HG03558 (cell line): ENCODE measurements around the gene STXBP6.
"Not testable (repeated sequence)": the region's sequence is repeated elsewhere in the genome, so short reads cannot be mapped to it uniquely, and the experiment has no call there.

Experiments
- ATAC-seq: cut with Tn5 transposase; IDR thresholded peaks from one replicate; pipeline ENCODE4 v1.9.1; 2021; ENCODE audit warnings: moderate number of reproducible peaks; ENCODE audit not compliant: unreplicated experiment; ENCODE audit errors: extremely low read depth

The STXBP6 gene

DNA sequence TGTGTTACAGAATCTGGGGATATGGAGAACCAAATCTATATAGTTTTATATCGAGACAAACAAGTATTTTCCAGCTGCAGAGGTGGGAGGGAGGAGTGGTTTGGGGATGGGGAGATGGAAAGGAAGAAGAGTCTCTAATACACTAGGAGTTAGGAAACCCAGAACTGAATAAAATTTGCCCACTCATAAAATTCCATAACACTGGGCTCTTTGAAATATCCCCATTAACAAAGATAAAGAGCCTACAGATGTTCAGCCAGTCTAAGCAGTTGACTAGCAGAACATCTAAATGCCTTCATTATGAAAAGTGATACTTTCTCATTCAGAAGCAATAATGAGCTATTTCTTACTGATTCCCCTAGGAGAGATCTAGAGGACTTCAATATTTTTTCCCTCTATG is 264.2 kb downstream of the STXBP6 start:
- ATAC-seq, result no peak

DNA sequence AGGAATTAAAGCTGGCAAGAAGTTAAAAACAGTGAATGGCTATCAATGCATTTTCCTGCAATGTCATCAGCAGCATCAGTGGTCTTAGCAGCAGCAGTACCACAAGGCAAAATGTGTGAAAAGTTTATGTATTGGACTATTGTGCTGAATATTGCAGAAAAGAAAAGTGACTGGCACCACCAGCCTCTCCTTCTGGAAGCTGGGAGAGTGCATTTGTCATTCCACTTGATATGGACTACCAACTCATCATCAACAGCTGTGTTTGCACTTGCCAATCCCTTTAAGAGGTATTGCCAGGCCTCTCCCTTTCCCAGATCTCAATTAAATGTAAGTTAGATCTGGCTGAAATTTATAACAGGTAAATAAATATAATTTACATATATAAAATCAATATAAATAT is 265.0 kb downstream of the STXBP6 start:
- no peak for ATAC-seq

DNA sequence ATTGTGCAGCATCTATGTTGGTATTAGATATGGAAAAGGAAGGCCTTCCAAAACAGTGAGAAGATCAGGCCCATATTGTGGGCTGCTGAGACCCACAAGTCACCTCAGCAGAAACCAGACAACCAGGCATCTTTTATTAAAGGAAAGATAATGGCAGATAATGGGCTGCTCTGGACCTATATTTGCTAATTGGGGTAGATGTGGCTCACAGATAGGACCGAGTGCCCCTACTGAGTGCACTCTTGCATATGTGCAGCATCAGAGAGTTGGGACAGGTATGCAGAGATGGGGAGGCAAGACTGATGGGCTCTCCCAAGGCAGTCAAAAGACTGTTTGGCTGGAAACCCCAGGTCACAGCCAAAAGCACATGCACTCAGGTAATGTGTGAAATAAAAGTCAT is 266.2 kb downstream of the STXBP6 start:
- ATAC-seq, result no peak

DNA sequence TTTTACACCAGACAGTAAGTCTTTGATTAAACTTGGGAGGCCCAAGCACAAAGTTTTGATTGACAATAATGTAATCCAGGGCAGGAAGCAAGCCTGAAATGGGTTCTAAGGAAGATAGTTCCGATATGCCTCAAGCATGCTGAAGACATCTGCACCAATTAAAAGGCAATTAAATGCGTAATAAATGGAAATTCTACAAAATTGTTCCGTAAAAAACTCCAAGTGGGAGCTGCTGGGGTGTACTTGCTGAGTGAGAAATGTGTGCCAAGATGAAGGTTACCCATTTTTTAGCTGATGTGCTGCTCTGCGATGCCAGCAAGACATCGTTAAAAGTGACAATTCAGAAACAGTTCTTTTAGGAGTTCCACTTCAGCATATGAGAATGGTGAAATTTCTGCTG is 269.7 kb downstream of the STXBP6 start:
- ATAC-seq, result no peak

DNA sequence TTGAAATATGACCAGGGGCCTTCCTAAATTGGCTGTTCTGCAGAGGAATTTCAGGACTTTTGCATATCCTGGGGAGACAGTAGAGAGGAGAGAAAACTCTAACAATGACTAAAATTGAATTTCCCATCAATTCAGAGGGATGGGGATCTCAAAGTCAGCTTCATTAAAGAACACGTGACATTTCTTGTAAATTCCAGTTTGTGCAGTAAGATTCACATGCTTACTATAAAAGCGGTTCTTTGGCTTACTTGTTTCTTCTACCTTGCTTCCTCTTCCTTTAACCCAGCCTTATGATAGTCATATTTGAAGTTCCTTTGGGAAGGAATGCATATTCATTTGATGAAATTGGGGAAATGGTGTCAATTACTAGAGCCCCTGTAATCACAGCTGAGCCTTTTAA is 272.3 kb downstream of the STXBP6 start:
- no peak for ATAC-seq

DNA sequence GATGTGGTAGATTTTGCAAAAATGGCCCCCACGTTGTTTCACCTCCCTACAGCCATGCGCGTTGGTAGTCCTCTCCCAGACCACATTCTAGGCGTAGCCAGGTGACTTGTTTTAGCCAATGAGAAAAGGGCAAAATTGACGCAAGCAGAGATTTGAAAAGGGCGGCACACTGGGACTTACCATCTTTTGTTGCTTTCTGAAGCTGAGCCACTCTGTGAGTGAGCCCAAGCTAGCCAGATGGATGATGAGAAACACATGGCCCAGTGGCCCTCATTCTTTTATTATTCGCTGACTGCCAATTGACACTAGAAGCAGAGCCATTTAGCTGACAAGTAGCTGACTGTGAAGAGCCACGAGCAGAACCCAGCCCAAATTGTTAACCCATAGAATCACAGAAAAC is 274.0 kb downstream of the STXBP6 start:
- no peak for ATAC-seq

DNA sequence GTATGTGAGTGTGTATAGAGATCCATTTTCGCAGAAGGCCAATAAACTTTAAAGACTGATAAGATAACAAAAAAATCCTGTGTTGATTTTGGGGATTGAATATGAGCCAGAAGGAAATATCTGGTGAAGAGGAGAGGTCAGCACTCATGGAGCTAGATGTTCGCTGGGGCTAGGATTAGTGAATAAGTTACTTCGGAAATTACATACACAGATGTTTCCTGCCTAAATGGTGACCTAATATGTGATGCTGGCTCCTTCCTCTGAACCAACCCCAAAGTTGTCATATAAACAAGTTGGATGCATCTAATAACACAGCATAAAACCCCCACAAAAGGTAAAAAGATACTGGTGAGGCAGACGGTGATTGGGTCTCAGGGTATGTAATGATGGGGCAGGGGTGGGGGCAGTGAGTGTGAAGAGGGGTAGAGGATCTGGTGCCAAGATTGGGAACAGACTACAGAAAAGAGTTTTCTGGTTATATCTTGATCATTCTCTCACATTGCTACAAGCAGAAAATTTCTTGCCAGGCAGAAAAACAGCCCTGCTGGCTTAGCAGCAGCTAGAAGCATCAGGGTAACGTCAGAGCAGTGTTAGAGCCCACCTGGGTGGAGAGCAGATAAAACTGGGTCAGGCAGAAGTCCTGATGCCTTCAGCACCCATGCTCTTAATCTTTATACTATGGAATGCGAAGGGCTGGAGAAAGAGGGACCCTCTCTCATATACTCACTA is 275.6 kb downstream of the STXBP6 start:
- no peak for ATAC-seq

DNA sequence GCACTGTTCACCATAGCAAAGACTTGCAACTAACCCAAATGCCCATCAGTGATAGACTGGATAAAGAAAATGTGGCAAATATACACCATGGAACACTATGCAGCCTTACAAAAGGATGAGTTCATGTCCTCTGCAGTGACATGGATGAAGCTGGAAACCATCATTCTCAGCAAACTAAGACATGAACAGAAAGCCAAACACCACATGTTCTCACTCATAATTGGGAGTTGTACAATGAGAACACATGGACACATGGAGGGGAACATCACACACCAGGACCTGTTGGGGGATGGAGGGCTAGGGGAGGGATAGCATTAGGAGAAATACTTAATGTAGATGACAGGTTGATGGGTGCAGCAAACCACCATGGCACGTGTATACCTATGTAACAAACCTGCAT is 276.4 kb downstream of the STXBP6 start:
- ATAC-seq, result not testable (repeated sequence)

DNA sequence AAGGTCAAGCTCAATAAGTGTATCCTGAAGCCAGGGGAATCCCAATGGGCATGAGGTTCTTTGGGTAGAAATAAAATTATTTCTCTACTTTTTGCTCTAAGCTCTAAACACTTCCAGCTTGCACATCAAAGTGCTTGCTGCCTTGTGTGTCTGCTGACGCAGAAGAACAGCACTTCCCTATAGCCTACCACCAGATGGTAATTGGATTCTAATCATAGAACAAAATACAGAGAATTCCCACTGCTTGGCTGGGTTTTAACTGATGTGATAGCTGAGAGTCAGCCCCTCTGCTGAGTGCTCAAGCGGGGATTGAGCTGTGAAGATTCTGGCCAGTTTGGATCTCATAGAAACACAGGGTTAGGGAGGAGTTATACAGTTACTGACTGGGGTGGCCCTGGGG is 283.5 kb downstream of the STXBP6 start:
- ATAC-seq, result no peak

DNA sequence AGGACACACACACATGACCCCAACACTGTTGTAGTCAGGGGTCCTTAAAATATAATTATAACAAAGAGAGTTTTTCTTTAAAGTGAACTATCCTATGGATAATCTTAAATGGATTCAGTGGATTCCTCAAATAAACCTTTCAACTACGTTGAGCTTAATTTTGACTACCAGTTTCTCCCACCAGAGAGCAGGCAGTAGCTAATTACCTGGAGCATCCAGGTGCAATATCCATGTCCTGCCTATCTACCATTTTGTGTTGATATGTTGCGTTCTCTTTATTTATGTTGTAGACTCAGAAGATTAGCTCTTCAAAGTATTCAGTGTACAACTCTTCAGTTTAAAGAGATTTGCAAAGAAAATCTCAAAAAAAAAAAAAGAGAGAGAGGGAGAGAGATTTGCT is 288.8 kb downstream of the STXBP6 start:
- ATAC-seq, result no peak
